ENCODE measurements around the gene KDELR3. TPM values are rescaled to one million over a fixed set of nuclear protein-coding genes. Genes with fewer than 3 reads are reported as not detected.

The KDELR3 gene
- total RNA-seq, 1 experiment from 2014 or later = 26.1 TPM

GRCh38 chr22:38489561-38490145, 21.8 kb downstream of the KDELR3 start:
- H3K27me3 ChIP-seq (replicated peaks) = no peaks in the 10 kb centered on the region
- H3K36me3 ChIP-seq = peaks cover 96% of the 10 kb centered on the region
- H3K27ac ChIP-seq = no peak overlapping the region
- no peaks in the 10 kb centered on the region; the same call in 1 of the 2 replicates for H3K9me3 ChIP-seq (replicated peaks)
- H3K4me1 ChIP-seq (replicated peaks) = peaks cover 12% of the 10 kb centered on the region
- DNase-seq (ENCODE audit: low read depth in 1 of 2, low spot score in 2 of 2) = no peak
- H3K4me3 ChIP-seq = no peak overlapping the region

GRCh38 chr22:38490475-38490874, 22.6 kb downstream of the KDELR3 start:
- no peak for DNase-seq (ENCODE audit: low read depth in 1 of 2, low spot score in 2 of 2)
- H3K27me3 ChIP-seq (replicated peaks) = no peaks in the 10 kb centered on the region
- H3K9me3 ChIP-seq (replicated peaks) = no peaks in the 10 kb centered on the region; the same call in 1 of the 2 replicates
- H3K4me1 ChIP-seq (replicated peaks) = peaks cover 12% of the 10 kb centered on the region
- no peak overlapping the region for H3K27ac ChIP-seq
- no peak overlapping the region for H3K4me3 ChIP-seq
- H3K36me3 ChIP-seq = peaks cover 98% of the 10 kb centered on the region

- H3K27me3 ChIP-seq (replicated peaks) = no peaks in the 10 kb centered on the region
- peaks cover 100% of the 10 kb centered on the region for H3K36me3 ChIP-seq
- no peak overlapping the region for H3K4me3 ChIP-seq
- H3K9me3 ChIP-seq (replicated peaks) = no peaks in the 10 kb centered on the region; the same call in 1 of the 2 replicates
- DNase-seq (ENCODE audit: low read depth in 1 of 2, low spot score in 2 of 2) = no peak
- H3K4me1 ChIP-seq (replicated peaks) = peaks cover 12% of the 10 kb centered on the region
- H3K27ac ChIP-seq = no peak overlapping the region
Measured at GRCh38 chr22:38490915-38491314, 23.0 kb downstream of the KDELR3 start.

- H3K36me3 ChIP-seq = peaks cover 100% of the 10 kb centered on the region
- H3K4me3 ChIP-seq = no peak overlapping the region
- H3K9me3 ChIP-seq (replicated peaks) = no peaks in the 10 kb centered on the region; the same call in 1 of the 2 replicates
- H3K4me1 ChIP-seq (replicated peaks) = peaks cover 12% of the 10 kb centered on the region
- H3K27ac ChIP-seq = no peak overlapping the region
- H3K27me3 ChIP-seq (replicated peaks) = no peaks in the 10 kb centered on the region
- DNase-seq (ENCODE audit: low read depth in 1 of 2, low spot score in 2 of 2) = no peak
Measured at GRCh38 chr22:38491707-38492348, 23.9 kb downstream of the KDELR3 start.

- peaks cover 99% of the 10 kb centered on the region for H3K36me3 ChIP-seq
- no peak for DNase-seq (ENCODE audit: low read depth in 1 of 2, low spot score in 2 of 2)
- no peak overlapping the region for H3K27ac ChIP-seq
- H3K9me3 ChIP-seq (replicated peaks) = no peaks in the 10 kb centered on the region; the same call in 1 of the 2 replicates
- H3K4me3 ChIP-seq = no peak overlapping the region
- H3K27me3 ChIP-seq (replicated peaks) = no peaks in the 10 kb centered on the region
- peaks cover 12% of the 10 kb centered on the region for H3K4me1 ChIP-seq (replicated peaks)
Measured at GRCh38 chr22:38494498-38494897, 26.6 kb downstream of the KDELR3 start.

- Histone ChIP-seq H3K36me3 (peaks cover 99% of the 10 kb centered on the region), H3K27ac (no peak overlapping the region), H3K9me3 (replicated peaks) (no peaks in the 10 kb centered on the region; the same call in 1 of the 2 replicates), H3K4me3 (no peak overlapping the region), H3K27me3 (replicated peaks) (no peaks in the 10 kb centered on the region), H3K4me1 (replicated peaks) (peaks cover 12% of the 10 kb centered on the region)
- DNase-seq (ENCODE audit: low read depth in 1 of 2, low spot score in 2 of 2) = no peak
Measured at GRCh38 chr22:38494939-38495338, 27.0 kb downstream of the KDELR3 start.

- no peaks in the 10 kb centered on the region for H3K9me3 ChIP-seq (replicated peaks)
- no peak overlapping the region for H3K4me3 ChIP-seq
- H3K27ac ChIP-seq = no peak overlapping the region
- peaks cover 96% of the 10 kb centered on the region for H3K36me3 ChIP-seq
- DNase-seq (ENCODE audit: low read depth in 1 of 2, low spot score in 2 of 2) = no peak
- no peaks in the 10 kb centered on the region for H3K27me3 ChIP-seq (replicated peaks)
- H3K4me1 ChIP-seq (replicated peaks) = peaks cover 5% of the 10 kb centered on the region
Measured at GRCh38 chr22:38497869-38498268, 30.0 kb downstream of the KDELR3 start.

- Histone ChIP-seq H3K27ac (no peak overlapping the region), H3K36me3 (peaks cover 87% of the 10 kb centered on the region), H3K27me3 (replicated peaks) (no peaks in the 10 kb centered on the region), H3K9me3 (replicated peaks) (no peaks in the 10 kb centered on the region), H3K4me3 (no peak overlapping the region), H3K4me1 (replicated peaks) (peaks cover 19% of the 10 kb centered on the region)
- no peak for DNase-seq (ENCODE audit: low read depth in 1 of 2, low spot score in 2 of 2)
Measured at GRCh38 chr22:38501797-38502672, 34.1 kb downstream of the KDELR3 start.

GRCh38 chr22:38503021-38503420, 35.1 kb downstream of the KDELR3 start:
- Histone ChIP-seq H3K4me1 (replicated peaks) (peaks cover 20% of the 10 kb centered on the region), H3K36me3 (peaks cover 79% of the 10 kb centered on the region), H3K4me3 (no peak overlapping the region), H3K9me3 (replicated peaks) (no peaks in the 10 kb centered on the region), H3K27ac (no peak overlapping the region), H3K27me3 (replicated peaks) (no peaks in the 10 kb centered on the region)
- DNase-seq (ENCODE audit: low read depth in 1 of 2, low spot score in 2 of 2) = no peak

GRCh38 chr22:38504731-38505540, 37.0 kb downstream of the KDELR3 start:
- peak; percentile 56 to 59 for DNase-seq (ENCODE audit: low read depth in 1 of 2, low spot score in 2 of 2)
- no peaks in the 10 kb centered on the region for H3K27me3 ChIP-seq (replicated peaks)
- peak overlapping the region; percentile 99 for H3K27ac ChIP-seq
- H3K4me3 ChIP-seq = peak overlapping the region; percentile 92
- peaks cover 20% of the 10 kb centered on the region for H3K4me1 ChIP-seq (replicated peaks)
- H3K36me3 ChIP-seq = peaks cover 59% of the 10 kb centered on the region
- no peaks in the 10 kb centered on the region for H3K9me3 ChIP-seq (replicated peaks)

- DNase-seq (ENCODE audit: low read depth in 1 of 2, low spot score in 2 of 2) = peak; percentile 71 to 80
- Histone ChIP-seq H3K36me3 (peaks cover 53% of the 10 kb centered on the region), H3K27ac (peak overlapping the region; percentile 99), H3K27me3 (replicated peaks) (no peaks in the 10 kb centered on the region), H3K4me3 (peak overlapping the region; percentile 92), H3K9me3 (replicated peaks) (no peaks in the 10 kb centered on the region), H3K4me1 (replicated peaks) (peaks cover 20% of the 10 kb centered on the region)
Measured at GRCh38 chr22:38505541-38506117, 37.7 kb downstream of the KDELR3 start.

GRCh38 chr22:38506118-38506962, 38.4 kb downstream of the KDELR3 start, which contains the start of gene DDX17:
DDX17 (minus strand) TSS chr22:38506311.
- peak within 1 kb of the TSS; percentile 99 for H3K27ac ChIP-seq
- H3K36me3 ChIP-seq = peaks cover 48% of the 10 kb centered on the region
- no peaks in the 10 kb centered on the region for H3K9me3 ChIP-seq (replicated peaks)
- peak within 1 kb of the TSS; percentile 92 for H3K4me3 ChIP-seq
- H3K4me1 ChIP-seq (replicated peaks) = peaks cover 20% of the 10 kb centered on the region
- H3K27me3 ChIP-seq (replicated peaks) = no peaks in the 10 kb centered on the region
- DNase-seq (ENCODE audit: low read depth in 1 of 2, low spot score in 2 of 2) = peak; percentile 93 to 99

Data from SJSA1 (cell line).